H54 (cell line): ENCODE measurements around the gene AVEN.

Experiments used
- DNase-seq: peaks from one replicate; pipeline ENCODE4 v3.0.0; 2011; ENCODE audit warnings: low spot score, mixed read lengths; ENCODE audit not compliant: insufficient read length
- FAIRE-seq: peaks from 3 replicates; lab custom pipeline; 2011; peaks lifted over from hg19 to GRCh38; lab: Jason Lieb, UNC
- POLR2A ChIP-seq: IDR thresholded peaks from 2 replicates; pipeline ENCODE4 v1.6.1; 2011; ENCODE audit warnings: low read depth, mild to moderate bottlenecking, low read length

The AVEN gene

GRCh38 chr15:33941279-33942063 is 97.5 kb downstream of the AVEN start:
- FAIRE-seq: peak; percentile 15
- DNase-seq: no peak
- TF ChIP-seq POLR2A: no peak

- FAIRE-seq: no peak
- TF ChIP-seq POLR2A: no peak
- no peak for DNase-seq
These were observed 104.1 kb downstream of the AVEN start for GRCh38 chr15:33934921-33935320.

GRCh38 chr15:33934396-33934795 is 104.6 kb downstream of the AVEN start:
- FAIRE-seq: peak; percentile 74
- DNase-seq: no peak
- no peak for TF ChIP-seq POLR2A

- FAIRE-seq (no peak), DNase-seq (no peak)
- no peak for TF ChIP-seq POLR2A
These were observed 106.3 kb downstream of the AVEN start for GRCh38 chr15:33932734-33933133.

GRCh38 chr15:33926260-33926659 is 112.7 kb downstream of the AVEN start:
- FAIRE-seq: no peak
- no peak for TF ChIP-seq POLR2A
- DNase-seq: no peak

GRCh38 chr15:33923446-33923845 is 115.6 kb downstream of the AVEN start:
- FAIRE-seq: no peak
- no peak for DNase-seq
- no peak for TF ChIP-seq POLR2A

- no peak for DNase-seq
- no peak for TF ChIP-seq POLR2A
- peak; percentile 36 for FAIRE-seq
These were observed 123.2 kb downstream of the AVEN start for GRCh38 chr15:33915571-33916407.

GRCh38 chr15:33913459-33913858 is 125.5 kb downstream of the AVEN start:
- no peak for DNase-seq
- FAIRE-seq: no peak
- no peak for TF ChIP-seq POLR2A

GRCh38 chr15:33912326-33912725 is 126.7 kb downstream of the AVEN start:
- TF ChIP-seq POLR2A: no peak
- FAIRE-seq: peak; percentile 58
- no peak for DNase-seq

- FAIRE-seq (no peak), DNase-seq (no peak)
- TF ChIP-seq POLR2A: no peak
These were observed 128.3 kb downstream of the AVEN start for GRCh38 chr15:33910741-33911140.

- TF ChIP-seq POLR2A: no peak
- DNase-seq: no peak
- no peak for FAIRE-seq
These were observed 130.6 kb downstream of the AVEN start for GRCh38 chr15:33908406-33908805.

GRCh38 chr15:33907326-33907725 is 131.7 kb downstream of the AVEN start:
- TF ChIP-seq POLR2A: no peak
- DNase-seq: no peak
- peak; percentile 43 for FAIRE-seq

GRCh38 chr15:33903661-33904060 is 135.3 kb downstream of the AVEN start:
- no peak for DNase-seq
- TF ChIP-seq POLR2A: no peak
- no peak for FAIRE-seq

- DNase-seq (no peak), FAIRE-seq (peak; percentile 20)
- no peak for TF ChIP-seq POLR2A
These were observed 137.0 kb downstream of the AVEN start for GRCh38 chr15:33902043-33902442.
